Measurements from ENCODE around the gene ZNF827.

The ZNF827 gene

DNA sequence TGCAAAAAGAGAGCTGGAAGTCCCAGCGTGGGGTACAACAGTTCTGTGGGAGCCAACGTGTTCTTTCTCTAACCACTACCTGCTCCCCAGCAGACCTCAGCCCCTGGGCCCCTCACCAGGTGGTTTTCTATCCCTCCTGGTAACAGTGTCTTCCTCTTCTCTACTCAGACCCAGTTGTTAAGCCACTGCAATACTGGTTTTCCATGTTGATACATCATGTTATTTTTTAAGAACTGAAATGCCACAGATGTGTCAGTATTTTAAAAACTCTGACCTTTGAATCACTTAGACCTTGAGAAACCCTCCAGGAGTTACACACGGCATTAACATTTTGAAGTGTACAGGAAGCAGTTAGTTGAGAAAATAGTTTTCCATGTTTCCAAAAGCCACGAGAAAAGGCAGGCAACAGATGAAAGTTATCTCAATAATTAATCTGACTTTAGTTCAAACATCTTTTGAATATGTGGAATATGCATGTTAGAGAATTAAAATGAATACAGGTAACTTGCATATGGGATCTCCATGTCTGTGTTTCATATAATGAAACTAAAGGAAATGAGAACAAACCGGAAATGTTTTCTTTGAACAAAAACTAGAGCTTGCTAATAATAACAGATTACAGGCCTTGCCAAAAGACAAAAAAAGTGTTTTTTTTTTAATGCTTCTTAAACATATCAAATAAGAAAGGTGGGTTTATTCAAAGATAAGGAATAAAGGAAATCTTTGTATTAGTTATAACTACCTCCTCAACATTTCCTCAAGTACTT, 108.8 kb downstream of the ZNF827 start:
- DNase-seq (ENCODE audit: low spot score): no peak

DNA sequence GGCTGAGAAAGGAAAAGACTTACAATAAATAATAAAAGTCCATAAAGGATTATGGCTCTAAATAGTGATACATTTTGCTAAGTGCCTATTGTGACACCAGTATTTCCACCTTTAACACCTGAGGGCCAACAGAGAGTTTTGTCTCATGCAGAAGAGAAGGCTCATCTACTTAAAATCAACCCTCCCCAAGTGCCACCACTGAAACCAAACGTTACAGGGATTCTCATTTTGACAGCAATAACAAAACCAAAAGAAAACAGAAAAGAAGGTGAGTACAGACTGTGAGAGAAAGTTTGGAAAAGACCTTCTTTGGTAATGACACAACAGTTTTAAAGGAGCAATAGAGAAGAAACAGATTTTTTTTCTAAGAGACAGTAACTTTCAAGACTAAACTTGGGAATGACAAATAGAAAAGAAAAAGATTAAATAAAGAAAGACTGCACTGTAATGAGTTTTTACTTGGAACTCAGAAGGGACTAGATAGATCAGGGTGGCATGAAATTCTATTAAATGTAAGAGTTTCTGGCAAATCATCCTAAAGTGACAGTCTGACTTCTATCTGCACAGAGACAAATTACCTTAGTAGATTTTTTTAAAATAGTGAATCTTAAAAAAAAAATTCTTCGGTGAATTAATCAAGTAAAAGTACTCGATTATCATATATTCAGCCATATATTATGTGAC, 109.7 kb downstream of the ZNF827 start:
- no peak for DNase-seq (ENCODE audit: low spot score)

DNA sequence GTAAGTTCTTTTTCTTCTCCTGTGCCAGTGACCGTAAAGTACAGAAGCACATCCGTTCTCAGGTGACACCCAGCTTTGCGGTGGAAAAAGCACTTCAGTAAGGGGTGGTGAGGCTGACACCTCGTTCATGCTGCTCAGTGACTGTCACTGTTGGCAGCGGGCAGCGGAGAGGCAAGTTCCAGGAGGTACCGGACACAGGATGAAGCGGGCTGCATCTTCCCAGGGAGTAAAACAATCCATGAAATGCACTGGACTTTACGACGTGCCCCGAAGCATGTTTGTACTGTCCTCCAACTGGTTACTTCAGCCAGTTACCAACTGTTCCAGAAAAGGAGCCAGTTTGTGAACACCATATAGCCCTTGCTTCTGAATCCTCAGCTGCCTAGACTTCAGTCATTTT, 110.7 kb downstream of the ZNF827 start:
- no peak for DNase-seq (ENCODE audit: low spot score)

DNA sequence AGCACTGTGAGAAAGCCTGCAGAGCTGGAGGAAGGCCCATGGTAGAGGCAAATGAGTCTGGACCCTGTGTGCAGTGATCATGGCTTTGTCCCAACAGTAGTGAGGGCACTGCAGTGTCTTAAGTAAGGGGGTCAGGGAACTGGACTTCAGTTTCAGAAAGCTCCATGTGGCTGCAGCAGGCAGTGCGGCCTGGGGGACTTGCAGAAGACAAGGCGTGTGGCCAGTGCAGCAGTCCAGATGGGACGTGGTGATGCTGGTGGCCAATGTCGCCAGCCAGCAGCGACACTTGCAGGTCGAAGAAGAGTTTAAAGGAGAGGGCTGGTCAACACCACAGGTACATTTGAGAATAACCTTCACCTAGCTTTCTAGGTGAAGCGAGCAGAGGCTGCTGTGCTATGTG, 113.4 kb downstream of the ZNF827 start:
- DNase-seq (ENCODE audit: low spot score): no peak

DNA sequence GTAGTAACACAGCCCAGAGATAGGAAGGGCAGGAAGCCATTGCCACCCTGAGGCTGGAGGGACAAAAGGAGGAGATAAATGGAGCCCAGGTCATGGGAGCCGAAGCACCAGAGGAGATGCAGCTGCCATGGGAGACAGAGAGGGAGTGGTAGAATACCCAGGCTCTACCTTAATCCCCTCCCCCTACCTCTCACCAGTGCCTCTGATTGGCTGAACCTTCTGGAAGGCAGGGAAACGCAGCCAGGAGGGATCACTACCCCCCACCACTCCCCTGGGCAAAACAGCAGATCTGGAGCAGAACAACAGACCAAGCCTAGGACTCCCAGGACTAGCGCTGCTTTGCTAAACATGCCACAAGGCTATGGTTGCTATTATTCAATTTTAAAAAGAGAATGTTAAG, 114.2 kb downstream of the ZNF827 start:
- no peak for DNase-seq (ENCODE audit: low spot score)

DNA sequence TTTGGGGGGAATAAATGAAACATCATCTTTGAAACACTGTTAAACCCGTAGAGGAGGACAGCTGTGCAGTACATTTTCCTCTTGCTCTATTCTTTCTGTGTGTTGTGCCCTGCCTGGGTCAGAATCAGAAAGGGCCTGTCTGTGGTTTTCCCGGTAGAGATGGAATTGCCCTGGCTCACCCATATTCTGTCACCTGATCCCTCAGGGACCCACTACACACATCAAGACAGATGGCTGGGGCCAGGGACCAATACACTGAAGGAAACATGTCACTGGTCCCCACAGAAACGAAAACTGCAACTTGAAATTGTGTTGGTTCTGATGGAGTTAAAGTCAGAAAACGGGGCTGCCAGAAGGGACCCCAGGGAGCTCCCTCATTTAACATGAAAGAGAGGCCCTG, 114.9 kb downstream of the ZNF827 start:
- DNase-seq (ENCODE audit: low spot score): no peak

DNA sequence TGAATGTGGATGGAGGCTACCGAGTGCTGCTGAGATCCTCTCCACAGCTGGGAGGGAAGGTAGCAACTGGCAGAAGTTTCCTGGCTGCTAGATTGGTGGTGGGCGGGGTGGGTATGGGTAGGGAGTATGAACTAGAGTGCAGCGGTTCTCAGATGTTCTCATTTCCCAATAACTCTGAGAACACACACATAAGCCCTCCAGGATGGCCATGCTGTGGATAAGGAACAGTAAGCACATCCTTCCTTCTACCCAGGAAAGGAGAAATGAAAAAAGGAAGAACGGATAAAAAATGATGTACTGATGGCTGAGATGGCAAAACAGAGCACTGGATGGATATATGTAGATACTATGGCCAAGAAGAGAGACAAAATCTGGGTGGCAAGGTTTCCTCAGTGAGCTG, 116.0 kb downstream of the ZNF827 start:
- DNase-seq (ENCODE audit: low spot score): no peak

DNA sequence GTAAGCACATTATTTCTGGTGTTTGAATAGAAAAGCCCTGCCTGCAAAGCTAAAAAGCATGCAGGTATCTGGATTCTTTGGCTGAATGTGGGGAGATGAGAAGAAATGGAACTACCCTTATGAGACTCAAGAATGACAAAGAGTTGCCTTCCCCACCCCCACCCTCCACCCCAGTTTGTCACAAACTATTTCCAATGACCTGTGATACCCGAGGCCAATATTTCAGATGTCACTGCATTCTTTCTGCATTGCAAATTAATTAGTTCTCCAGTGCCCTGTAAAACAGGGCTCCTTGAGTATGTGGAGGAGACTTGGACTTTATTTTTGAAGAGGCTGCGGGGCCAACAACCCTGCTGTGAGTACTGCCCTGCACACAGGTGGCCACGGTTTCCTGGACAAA, 116.4 kb downstream of the ZNF827 start:
- no peak for DNase-seq (ENCODE audit: low spot score)

DNA sequence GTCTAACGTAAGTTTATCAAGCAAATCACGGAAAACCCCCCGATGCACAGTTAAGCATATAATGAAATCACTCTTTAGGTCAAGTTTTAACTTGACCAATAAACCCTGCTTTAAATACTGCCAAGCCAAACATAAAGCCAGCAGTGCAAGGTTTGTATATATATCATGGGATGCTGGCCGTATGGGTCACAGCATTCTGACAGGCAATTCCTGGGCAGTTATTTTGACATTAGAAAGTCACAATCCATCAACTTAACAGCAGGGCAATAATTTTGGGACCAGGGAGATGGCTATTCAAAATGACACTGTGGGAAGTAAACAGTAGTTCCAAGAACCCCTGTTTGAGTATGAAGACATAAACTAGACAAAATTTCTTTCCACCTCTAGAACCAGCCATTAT, 116.9 kb downstream of the ZNF827 start:
- DNase-seq (ENCODE audit: low spot score): no peak

DNA sequence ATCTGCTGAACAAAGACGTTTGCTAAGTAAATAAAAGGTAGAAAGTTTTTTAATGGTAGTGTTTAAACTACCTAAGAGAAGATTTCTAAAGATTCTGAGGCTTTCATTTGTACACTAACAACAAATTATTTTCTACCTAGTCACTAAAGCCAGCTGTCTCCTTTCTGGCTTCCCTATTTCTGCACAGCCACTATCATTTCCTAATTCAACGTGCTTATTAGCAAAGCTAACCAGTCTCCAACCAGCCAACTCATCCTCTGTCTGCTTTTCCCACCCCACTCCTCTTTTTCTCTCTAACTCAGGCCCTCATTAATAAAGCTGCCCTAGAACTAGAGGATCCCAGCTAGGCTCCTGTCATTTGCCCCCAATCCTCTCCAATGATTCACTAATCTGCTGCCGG, 118.2 kb downstream of the ZNF827 start:
- no peak for DNase-seq (ENCODE audit: low spot score)

DNA sequence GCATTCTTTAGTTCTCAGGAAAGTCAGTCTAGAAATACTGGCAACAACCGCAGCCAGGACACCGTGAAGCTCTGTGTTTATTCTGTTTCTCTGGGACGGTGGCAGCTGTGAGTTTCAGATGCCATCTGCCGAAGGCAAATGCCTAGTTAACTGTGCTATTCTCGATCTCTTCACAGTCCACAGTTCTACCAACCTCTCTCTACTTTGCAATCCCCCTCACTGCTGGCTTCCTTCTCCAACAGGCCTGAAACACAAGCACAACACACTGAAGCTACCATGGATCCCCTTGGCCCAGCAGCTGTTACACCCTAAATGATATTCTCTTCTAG, 118.8 kb downstream of the ZNF827 start:
- no peak for DNase-seq (ENCODE audit: low spot score)

DNA sequence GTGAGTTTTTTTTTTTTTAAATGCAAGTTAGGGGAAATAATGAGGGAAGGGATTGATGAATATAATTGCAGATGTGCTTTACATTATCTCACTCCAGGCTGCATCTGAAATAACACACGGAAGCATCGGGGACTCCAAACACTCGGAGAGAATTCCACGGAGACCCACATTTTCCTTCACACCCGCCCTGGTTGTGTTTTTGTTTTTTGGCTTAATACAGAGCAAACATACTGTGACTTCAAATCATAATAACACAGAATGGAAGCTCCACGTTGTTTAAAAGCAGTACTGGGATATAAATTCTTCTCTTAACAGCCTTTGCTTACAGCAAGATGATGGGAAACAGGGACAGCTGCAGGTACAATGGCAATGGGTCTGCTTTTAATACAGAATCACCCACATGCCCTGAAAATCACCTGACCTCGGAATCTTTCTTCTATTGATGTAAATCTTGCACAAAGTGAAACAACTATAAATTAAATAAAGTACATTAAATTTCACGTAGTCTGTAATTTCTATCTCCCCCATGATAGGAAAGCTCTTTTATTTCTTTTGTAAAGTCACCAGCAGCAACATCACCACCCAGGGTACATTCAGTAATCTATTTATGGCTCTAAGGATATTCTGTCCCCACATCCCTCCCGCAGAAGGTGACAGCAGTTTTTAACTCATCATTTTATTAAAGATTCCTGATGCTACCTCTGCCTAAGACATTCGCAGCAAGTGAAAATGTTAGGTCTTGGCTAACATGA, 119.3 kb downstream of the ZNF827 start:
- no peak for DNase-seq (ENCODE audit: low spot score)

DNA sequence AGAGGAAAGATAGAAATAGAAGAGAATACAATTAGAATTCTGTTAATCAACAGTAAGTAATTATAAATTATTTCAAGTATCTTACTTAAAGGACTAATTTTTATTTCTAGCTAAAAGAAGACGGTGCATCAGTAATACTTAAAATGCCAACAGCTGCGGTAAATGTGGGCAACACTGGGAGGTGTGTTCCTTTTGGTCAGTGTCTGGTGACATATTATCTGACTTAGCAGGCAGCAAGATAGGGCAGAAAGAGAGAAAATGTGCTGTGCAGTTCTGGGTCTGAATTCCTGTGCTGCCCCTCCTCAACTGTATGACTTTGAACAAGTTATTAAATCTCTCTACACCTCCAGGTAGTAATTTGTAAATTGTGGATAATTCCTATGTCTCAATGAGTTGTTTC, 120.6 kb downstream of the ZNF827 start:
- no peak for DNase-seq (ENCODE audit: low spot score)

DNA sequence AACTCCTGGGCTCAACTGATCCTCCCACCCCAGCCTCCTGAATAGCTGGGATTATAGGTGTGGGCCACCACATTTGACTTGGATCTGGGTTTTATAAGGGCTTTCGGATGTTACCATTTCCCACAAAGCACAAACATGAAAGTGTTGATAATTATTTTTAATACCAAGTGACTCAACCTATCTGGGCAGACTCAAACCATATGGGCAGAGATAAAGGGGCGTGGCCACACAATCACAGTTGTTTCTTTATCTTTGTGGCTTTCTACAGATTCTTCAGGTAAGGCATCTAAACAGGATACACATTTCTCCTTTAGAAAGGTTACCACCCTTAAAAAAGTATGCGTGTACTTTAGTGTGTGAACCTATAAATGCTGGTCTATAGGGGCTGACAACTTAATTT, 122.5 kb downstream of the ZNF827 start:
- no peak for DNase-seq (ENCODE audit: low spot score)

DNA sequence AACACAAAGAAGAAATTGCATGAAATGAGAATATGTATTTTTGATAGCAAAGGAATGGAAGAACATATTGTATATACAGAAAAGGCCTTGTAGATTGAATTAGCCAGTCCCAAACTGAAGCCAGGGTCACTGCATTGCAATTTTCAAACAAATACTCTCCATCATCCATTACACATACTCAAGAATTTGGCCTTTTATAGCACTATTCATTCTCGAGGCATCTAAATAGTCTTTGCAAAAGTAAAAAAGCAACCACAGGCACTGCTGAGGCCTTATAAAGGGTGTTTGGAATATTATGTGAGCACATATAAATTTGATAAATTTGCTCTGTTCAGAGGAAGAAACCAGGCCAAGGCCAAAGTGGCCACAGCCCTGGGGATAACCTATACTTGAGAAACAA, 123.0 kb downstream of the ZNF827 start:
- no peak for DNase-seq (ENCODE audit: low spot score)

DNA sequence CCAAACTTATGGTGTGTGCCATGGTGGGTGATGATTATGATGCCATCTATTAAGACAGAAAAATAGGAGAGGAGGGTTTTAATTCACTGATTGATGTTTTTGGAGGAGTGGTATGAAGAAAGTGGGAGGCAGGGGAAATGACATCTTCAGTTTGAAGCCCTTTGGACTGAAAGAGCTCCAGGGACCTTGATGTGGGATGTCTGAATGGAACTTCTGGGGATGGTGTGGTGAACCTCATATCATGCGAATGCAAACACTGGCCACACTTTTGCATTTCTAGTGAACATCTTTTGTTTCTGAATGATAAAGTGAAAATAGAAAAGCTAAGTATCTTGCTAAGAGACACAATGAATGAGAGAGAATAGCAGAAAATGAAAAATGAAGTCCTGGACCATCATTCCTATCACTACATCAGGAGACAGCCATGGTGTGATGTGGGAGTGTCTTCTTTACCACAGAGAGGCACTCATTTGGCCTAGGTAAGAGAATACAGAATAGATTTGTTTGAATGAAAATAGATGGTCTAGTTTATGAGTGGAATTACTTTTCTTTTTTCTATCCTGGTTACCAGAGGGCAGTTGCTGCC, 123.5 kb downstream of the ZNF827 start:
- no peak for DNase-seq (ENCODE audit: low spot score)

DNA sequence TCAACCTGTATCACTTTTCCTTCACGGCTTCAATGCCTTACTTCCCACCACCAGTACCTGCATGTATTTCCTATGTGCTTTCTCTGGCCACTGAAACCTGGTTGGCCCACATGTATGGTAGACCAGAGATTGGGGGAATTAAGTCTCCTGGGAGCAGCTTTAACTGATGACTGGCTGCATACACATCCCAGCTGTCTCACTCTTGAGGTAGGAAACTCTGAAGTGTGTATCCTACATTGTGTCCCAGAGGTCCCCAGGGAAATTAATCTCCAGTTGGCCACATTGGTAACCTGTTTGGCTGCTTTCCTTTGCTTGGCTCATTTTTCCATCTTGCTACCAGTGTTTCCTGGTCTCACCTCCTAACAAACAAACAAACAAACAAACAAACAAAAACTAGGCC, 124.4 kb downstream of the ZNF827 start:
- DNase-seq (ENCODE audit: low spot score): no peak

DNA sequence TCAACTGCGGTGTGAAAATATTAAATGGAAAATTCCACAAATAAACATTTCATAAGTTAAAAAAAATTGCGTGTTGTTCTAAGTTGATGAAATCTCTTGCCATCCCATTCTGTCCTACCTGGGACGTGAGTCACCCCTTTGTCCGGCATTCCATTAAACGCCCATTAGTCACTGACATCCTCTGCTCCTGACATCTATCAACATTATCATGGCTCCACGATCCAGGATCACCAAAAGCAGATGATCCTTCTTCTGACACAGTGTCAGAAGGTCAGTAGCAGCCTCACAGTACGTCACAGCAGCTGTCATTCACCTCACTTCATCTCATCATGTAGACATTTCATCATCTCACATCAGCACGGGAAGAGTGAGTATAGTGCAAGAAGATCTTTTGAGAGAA, 125.7 kb downstream of the ZNF827 start:
- no peak for DNase-seq (ENCODE audit: low spot score)

DNA sequence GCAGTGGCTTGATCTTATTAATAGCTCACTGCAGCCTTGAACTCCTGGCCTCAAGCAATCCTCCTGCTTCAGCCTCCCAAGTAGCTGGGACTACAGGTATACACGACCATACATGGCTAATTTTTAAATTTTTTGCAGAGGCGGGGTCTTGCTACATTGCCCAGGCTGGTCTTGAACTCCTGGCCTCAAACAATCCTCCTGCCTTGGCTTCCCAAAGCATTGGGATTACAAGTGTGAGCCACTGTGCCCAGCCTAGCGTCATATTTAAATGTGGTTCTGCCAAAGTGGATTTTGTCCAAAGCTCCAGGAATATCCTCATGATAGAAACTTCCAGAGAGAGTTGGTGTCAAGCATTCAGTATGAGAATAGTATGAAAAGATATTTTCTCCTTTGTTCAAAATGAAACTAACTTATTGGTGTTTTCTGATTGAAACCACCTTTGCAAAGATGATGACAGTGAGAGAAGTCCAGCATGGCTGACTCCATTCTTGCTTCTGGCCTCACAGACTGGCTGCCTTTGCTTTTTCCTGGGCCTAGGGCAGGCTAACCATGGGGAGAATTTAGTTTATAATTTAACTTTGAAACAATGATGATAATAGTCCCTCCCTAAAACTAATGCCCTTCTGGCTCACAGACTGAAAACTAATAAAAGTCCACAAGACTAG, 129.6 kb downstream of the ZNF827 start:
- no peak for DNase-seq (ENCODE audit: low spot score)

DNA sequence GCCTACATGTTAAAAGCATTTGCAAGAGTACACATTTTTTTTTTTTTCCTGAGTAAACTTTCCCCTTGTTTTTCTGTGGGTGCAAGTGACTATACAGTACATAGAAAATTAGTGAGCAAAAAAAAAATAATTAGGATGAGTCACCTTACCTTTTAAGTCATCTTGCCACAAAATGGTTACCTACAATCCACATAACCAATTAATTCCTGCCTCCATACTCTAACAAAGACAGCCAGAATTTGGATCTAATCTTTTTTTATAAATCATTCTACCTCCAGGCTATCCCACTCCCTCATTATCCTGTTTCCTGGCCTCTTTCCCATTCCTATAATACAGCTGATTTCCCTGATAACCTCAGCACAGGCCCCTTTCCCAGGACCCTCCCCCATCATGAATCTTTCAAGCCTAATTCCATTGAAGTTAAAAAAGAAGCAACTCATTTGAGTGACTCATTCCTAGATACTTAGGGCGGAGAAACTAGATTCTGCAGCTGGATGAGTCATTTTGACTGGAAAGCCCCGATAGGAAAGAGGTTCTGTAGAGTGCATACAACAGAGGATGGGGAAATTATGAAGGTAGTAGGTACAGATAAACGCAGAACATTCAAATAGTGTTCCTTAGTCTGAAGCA, 130.5 kb downstream of the ZNF827 start:
- DNase-seq (ENCODE audit: low spot score): peak; percentile 58

DNA sequence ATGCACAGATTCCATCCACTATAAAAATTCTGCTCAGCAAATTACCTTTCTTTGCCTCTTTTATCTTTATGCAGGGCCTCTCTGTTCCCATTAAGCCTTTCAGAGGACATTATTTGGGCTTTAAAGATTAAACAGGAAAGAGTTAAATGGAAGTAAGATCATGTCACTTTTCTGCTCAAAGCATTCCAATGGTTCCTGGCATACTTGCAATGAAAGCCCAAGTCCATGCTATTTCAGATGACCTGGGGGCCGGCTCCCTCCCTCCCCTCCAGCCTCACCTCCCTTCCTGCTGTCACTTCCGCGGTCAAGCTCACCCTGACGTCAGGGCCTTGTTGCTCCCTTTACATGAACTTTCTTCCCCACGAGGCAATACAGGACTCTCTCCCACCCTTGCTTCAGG, 133.1 kb downstream of the ZNF827 start:
- no peak for DNase-seq (ENCODE audit: low spot score)

DNA sequence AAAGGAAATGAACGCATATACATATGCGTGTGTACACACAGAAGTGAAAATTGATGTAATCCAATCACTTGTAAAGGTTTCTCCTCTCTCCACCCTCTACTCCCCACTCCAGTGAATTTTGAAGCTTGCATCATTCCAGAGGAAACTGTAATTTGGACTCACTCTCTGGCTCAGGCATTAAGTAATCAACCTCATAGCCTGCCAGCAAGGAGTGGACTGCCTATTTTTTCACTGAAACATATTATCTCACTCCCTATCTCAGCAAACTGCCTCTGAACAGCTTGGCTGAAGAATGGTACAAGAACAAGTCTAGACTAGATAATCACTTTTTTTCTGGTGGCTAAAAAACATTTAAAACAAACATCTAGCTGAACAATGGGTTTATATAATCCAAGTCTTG, 134.5 kb downstream of the ZNF827 start:
- no peak for DNase-seq (ENCODE audit: low spot score)
